Mucosa of stomach (tissue), 1 donor: ENCODE measurements around the gene PPIE.

Experiments used
- H3K27me3 ChIP-seq: one replicate; pipeline ENCODE4 v1.7.0; 2013; ENCODE audit warnings: mild to moderate bottlenecking, low read length; ENCODE audit not compliant: control insufficient read depth, insufficient read depth
- H3K36me3 ChIP-seq: one replicate; pipeline ENCODE4 v1.7.0; 2013; ENCODE audit warnings: low read length; ENCODE audit not compliant: control insufficient read depth, insufficient read depth
- H3K4me1 ChIP-seq: one replicate; pipeline ENCODE4 v1.7.0; 2013; ENCODE audit warnings: mild to moderate bottlenecking, low read length; ENCODE audit not compliant: control insufficient read depth, insufficient read depth
- H3K4me3 ChIP-seq: one replicate; pipeline ENCODE4 v1.7.0; 2013; ENCODE audit warnings: low read length
- H3K9ac ChIP-seq: one replicate; pipeline ENCODE4 v1.7.0; 2013; ENCODE audit warnings: mild to moderate bottlenecking, low read length, moderate library complexity
- H3K9me3 ChIP-seq: one replicate; pipeline ENCODE4 v1.7.0; 2013; ENCODE audit warnings: mild to moderate bottlenecking, low read length, moderate library complexity; ENCODE audit not compliant: control insufficient read depth
- donor health status: Pancreatic carcinoma.

Gene PPIE

DNA sequence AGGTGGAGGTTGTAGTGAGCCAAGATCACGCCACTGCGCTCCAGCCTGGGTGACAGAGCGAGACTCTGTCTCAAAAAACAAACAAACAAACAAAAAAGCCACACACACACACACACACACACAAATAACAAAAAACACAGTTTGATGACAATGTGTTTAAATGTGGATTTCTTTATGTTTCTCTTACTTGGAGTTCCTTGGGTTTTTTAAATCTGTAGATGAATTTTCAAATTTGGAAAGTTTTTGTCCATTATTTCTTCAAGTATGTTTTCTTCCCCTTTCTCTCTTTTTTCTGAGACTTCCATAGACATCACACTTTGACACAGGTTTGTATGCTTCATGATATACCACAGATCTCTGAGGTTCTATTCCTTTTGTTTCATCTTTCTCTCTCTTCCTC lies 12.1 kb upstream of the PPIE start:
- Histone ChIP-seq H3K4me3 (no peak overlapping the region), H3K27me3 (peaks cover 22% of the 10 kb centered on the region), H3K9me3 (no peaks in the 10 kb centered on the region), H3K9ac (no peak overlapping the region), H3K4me1 (no peaks in the 10 kb centered on the region), H3K36me3 (no peaks in the 10 kb centered on the region)

DNA sequence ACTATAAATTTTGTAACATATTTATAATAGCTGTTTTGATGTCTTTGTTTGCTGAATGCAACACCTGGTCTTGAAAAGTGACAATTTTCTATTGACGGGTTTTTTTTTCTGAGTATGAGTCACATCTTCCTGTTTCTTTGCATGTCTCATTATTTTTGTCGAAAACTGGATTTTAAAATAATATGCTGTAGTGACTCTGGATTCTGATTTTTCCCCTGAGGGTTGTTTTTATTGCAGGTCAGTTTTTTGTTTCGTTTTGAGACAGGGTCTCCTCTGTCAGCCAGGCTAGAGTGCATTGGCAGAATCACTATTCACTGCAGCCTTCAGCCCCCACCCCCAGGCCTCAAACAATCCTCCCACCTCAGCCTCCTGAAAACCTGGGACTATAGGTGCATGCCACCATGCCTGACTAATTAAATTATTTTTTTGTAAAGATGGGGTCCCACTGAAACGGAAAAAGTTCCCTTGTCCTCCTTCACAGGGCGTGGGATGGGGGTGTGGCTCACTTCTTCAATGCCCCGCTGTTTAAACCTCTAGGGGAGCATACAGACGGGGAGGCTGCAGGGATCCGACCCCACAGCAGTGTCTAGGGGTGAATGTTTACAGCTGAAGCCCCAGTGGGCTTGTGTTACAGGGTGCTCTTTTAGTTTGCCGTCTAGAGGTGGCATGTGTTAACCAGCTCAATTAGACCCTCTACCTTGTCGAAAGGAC lies 11.3 kb upstream of the PPIE start:
- Histone ChIP-seq H3K27me3 (peaks cover 24% of the 10 kb centered on the region), H3K4me3 (no peak overlapping the region), H3K9me3 (no peaks in the 10 kb centered on the region), H3K36me3 (no peaks in the 10 kb centered on the region), H3K4me1 (no peaks in the 10 kb centered on the region), H3K9ac (no peak overlapping the region)

DNA sequence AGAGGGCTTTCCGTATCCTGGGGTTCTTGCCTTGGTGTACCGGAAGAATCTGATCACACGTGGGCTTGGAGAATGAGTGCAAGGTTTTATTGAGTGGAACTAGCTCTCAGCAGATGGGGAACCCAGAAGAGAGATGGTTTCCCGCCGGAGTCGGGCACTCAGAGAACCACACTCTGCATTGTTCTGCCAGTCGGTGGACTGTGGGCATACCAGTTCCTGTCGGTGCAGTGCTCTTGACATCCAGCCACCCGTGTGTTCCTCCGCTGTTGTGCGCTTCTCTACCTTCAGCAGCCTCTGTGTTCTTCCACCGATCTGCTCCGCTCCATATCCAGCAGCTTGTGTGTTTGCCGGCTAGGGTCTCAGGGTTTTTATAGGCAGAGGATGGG lies 10.8 kb upstream of the PPIE start:
- H3K4me1 ChIP-seq, result no peaks in the 10 kb centered on the region
- H3K27me3 ChIP-seq, result peaks cover 29% of the 10 kb centered on the region
- no peaks in the 10 kb centered on the region for H3K9me3 ChIP-seq
- no peak overlapping the region for H3K4me3 ChIP-seq
- H3K36me3 ChIP-seq, result no peaks in the 10 kb centered on the region
- no peak overlapping the region for H3K9ac ChIP-seq

DNA sequence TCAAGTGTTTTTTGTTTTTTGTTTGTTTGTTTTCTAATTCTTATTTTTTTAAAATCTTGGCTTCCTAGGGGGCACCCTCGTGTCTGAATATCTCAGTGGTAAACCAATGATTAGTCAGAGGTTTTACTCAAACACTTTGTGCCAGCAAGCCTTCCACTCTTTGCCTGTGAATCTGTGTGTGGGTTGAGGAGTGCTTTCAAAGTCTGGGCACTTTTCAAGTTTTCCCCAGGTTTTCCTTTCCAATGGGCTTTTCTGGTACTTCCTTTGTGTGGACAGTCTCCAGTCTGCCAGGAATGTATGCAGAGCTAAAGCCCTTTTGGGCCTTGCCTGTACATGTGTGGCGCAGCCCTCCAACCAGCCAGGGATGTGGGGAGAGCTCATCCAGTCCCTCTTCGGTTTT lies 9.7 kb upstream of the PPIE start:
- peaks cover 35% of the 10 kb centered on the region for H3K27me3 ChIP-seq
- H3K36me3 ChIP-seq, result no peaks in the 10 kb centered on the region
- H3K4me1 ChIP-seq, result no peaks in the 10 kb centered on the region
- H3K4me3 ChIP-seq, result no peak overlapping the region
- no peak overlapping the region for H3K9ac ChIP-seq
- H3K9me3 ChIP-seq, result no peaks in the 10 kb centered on the region

DNA sequence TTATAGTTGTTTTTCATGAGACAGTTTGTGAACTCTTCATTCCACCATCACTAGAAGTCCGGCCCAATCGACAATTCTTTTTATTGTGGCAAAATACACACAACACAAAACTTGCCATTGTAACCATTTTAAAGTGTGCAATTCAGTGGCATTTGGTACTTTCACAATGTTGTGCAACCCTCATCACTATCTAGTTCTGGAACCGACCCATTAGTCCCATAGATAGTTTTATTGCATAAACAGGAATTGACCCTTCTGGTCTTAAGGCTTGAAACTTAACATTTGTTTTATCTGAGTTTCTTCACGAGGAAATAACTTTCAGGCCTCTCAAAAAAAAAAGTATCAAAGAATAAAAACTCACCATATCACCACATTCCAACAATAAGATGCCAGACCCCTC lies 8.8 kb upstream of the PPIE start:
- Histone ChIP-seq H3K9ac (no peak overlapping the region), H3K36me3 (no peaks in the 10 kb centered on the region), H3K4me3 (no peak overlapping the region), H3K4me1 (no peaks in the 10 kb centered on the region), H3K27me3 (peaks cover 35% of the 10 kb centered on the region), H3K9me3 (no peaks in the 10 kb centered on the region)

DNA sequence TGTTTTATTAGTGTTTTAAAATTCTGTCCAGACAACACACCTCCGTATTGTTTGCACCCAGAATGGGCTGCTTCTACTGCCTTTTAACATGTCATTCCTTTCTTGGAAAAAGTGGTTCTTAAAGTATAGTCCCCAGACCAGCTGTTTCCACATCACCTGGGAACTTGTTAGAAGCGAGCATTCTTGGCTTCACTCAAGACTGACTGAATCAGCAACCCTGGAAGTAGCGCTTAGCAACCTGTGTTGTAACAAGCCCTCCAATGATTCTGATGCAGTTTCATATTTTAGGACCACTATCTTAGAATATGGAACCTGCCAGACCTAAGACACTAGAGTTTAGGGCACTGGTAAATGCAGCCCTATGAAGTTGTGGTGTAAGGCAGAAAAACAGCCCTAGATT lies 6.0 kb upstream of the PPIE start:
- Histone ChIP-seq H3K4me3 (no peak overlapping the region), H3K9ac (no peak overlapping the region), H3K4me1 (no peaks in the 10 kb centered on the region), H3K27me3 (peaks cover 39% of the 10 kb centered on the region), H3K36me3 (no peaks in the 10 kb centered on the region), H3K9me3 (no peaks in the 10 kb centered on the region)

DNA sequence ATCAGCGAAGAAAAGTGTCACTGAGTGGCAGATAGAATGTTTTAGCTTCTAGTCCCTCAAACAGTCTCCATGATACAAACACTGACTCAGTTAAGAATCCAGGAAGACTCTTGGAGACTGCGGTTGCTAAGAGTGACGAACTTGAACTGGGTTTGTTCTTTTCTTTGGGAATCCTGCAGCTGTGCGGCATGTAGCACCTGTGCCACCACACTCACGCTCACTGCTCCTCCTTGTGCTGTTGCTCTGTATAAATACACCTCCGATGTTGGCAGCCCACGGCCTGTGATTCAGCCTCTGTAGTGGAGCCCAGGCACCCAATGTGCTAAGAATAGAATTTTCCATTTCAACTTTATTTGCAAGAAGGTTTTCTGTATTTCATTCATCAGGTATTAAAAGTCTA lies 5.5 kb upstream of the PPIE start:
- Histone ChIP-seq H3K4me3 (no peak overlapping the region), H3K36me3 (no peaks in the 10 kb centered on the region), H3K4me1 (no peaks in the 10 kb centered on the region), H3K9ac (no peak overlapping the region), H3K9me3 (no peaks in the 10 kb centered on the region), H3K27me3 (peaks cover 35% of the 10 kb centered on the region)

DNA sequence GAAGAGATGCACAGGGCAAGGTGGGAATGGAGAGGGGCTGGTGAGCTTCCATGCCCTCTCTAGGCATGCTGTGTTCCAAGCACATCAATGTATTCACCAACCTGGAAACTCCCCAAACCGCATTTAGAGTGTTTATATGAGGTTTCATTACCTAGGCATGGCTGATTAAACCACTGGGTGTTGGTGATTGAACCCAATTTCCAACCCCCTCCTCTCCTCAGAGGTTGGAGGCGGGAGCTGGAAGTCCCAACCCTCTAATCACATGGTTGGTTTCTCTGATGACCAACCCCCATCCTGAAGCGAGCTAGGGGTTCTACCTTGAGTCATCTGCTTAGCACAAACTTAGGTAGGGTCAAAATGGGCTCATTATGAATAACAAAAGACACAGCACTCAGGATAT lies 3.0 kb upstream of the PPIE start:
- Histone ChIP-seq H3K9ac (no peak overlapping the region), H3K36me3 (no peaks in the 10 kb centered on the region), H3K27me3 (peaks cover 23% of the 10 kb centered on the region), H3K4me3 (no peak overlapping the region), H3K9me3 (no peaks in the 10 kb centered on the region), H3K4me1 (peaks cover 9% of the 10 kb centered on the region)

DNA sequence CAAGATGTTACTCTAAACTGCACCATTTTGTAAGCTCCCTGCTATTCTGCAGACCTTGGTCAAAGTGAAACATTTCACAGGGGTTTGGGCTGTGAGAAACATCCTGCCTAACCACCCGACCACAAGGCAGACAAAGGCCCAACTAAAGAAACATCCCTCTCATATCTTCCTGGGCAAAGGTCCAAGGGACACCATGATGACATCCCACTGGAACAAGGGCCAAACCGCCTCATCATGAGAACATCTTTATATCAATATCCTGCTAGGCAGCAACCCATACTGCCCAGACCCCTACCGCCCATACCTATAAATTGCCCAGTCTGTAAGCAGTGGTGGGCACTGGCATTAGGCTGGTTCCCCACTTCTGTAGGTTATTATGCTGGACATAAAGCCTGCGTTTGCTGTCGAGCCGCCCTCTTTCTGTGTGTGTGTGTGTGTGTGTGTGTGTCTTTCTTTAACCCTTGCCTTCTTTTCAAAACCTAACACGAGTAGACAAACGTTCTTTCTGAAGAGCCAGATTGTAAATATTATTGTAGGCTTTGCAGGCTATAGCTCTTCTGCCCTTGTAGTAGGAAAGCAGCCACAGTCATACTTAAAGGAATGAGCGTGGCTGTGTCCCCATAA lies 1.0 kb upstream of the PPIE start:
- H3K36me3 ChIP-seq, result no peaks in the 10 kb centered on the region
- H3K9ac ChIP-seq, result no peak overlapping the region
- peaks cover 9% of the 10 kb centered on the region for H3K4me1 ChIP-seq
- no peak overlapping the region for H3K4me3 ChIP-seq
- H3K9me3 ChIP-seq, result no peaks in the 10 kb centered on the region
- peaks cover 18% of the 10 kb centered on the region for H3K27me3 ChIP-seq

DNA sequence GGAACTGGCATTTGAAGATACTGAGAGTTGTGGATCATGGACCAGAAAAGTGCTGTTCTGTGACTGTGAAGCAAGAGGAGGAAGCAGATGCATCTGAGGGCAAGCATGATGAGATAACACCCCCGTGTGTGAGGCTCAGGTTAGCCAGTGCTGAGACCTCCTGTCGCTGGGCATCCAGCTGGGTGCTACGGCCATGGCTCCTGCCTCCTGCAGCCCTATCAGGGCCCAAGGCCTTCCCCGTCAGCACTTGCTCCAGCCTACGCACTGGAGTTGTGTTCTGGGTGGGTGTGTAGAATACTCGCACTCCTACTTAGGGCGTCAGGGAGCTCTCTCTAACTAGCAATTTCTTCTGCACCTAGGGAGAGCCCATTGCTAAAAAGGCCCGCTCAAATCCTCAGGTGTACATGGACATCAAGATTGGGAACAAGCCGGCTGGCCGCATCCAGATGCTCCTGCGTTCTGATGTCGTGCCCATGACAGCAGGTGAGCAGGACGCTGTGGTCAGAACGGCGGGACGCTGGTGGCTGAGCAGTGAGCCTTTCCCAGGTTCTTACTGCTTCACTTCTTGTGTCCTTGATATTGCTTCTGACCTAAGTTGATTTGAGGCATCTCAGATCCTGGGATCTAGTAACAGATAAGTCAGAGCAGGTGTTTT lies 6.5 kb downstream of the PPIE start:
- Histone ChIP-seq H3K4me3 (no peak overlapping the region), H3K4me1 (no peaks in the 10 kb centered on the region), H3K9ac (no peak overlapping the region), H3K9me3 (no peaks in the 10 kb centered on the region), H3K27me3 (no peaks in the 10 kb centered on the region), H3K36me3 (peaks cover 12% of the 10 kb centered on the region)

DNA sequence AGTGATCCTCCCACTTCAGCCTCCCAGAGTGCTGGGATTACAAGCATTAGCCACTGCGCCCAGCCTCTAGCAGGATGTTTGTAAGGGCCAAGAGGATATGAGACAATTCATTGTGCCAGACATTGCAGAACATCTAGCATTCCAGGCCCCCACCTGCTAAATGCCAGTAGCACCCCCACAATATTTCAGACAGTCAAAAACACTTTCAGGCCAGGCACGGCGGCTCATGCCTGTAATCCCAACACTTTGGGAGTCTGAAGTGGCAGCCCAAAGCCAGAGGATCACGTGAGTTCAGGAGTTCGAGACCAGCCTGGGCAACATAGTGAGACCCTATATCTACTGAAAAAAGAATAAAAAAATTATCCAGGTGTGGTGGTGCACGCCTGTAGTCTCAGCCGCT lies 12.9 kb downstream of the PPIE start:
- Histone ChIP-seq H3K9me3 (no peaks in the 10 kb centered on the region), H3K36me3 (peaks cover 21% of the 10 kb centered on the region), H3K27me3 (no peaks in the 10 kb centered on the region), H3K4me1 (no peaks in the 10 kb centered on the region), H3K9ac (no peak overlapping the region), H3K4me3 (no peak overlapping the region)

DNA sequence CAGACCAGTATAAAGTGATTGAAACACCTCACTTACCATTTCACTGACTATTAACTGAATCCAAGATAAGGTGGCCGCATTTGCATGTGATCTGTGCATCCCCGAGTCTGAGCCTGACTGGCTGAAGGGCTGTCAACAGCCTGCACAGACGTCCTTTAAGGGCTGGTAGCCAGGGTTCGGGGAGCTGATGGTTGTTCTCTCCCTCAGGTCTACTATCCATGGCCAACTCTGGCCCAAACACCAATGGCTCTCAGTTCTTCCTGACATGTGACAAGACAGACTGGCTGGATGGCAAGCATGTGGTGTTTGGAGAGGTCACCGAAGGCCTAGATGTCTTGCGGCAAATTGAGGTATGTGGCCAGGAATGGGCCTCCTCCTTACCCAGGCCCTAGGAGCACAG lies 14.0 kb downstream of the PPIE start:
- Histone ChIP-seq H3K4me3 (no peak overlapping the region), H3K36me3 (peaks cover 21% of the 10 kb centered on the region), H3K9ac (no peak overlapping the region), H3K27me3 (no peaks in the 10 kb centered on the region), H3K4me1 (no peaks in the 10 kb centered on the region), H3K9me3 (no peaks in the 10 kb centered on the region)
